ENCODE data around the gene CCDC91.
"Not testable (repeated sequence)": the region's sequence is repeated elsewhere in the genome, so short reads cannot be mapped to it uniquely, and the experiment has no call there.

CCDC91 gene

GRCh38 chr12:28235015-28235414 lies 44.8 kb downstream of the CCDC91 start:
- no peak for DNase-seq

- no peak for DNase-seq
Measured at GRCh38 chr12:28235985-28236384, 45.7 kb downstream of the CCDC91 start.

DNA sequence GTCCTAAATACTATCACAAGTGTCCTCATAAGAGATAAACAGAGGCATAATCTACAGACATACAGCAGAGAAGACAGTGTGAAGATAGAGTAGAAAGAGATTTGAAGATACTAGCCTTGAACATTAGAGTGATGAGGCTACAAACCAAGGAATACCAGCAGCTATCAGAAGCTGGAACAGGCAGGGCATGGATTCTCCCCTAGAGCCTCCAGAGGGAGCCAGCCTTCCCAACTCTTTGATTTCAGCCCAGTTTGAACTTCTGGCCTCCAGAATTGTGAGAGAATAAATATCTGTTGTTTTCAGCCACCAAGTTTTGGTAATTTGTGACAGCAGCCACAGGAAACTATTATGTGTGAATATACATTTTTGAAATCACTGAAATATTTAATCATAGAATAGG lies 47.2 kb downstream of the CCDC91 start:
- DNase-seq: no peak

GRCh38 chr12:28239918-28240317 lies 49.7 kb downstream of the CCDC91 start:
- DNase-seq: no peak

DNA sequence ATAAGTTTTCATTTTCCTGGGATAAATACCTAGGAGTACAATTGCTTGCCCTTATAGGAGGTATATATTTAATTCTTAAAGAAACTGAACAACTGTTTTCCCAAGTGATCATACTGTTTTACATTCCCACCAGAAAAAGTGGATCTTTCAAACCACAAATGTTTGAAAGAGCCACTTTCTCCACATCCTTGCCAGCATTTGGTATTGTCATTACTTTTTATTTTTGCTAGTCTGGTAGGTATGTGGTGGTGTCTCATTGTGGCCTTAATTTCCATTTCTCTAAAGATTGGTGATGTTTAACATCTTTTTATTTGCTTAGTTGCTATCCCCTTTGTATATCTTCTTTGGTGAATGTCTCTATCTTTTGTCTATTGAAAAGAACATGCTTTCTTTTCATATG lies 50.6 kb downstream of the CCDC91 start:
- DNase-seq: no peak

GRCh38 chr12:28242129-28242495 lies 51.9 kb downstream of the CCDC91 start:
- no peak for DNase-seq

- no peak for DNase-seq
Measured at GRCh38 chr12:28242496-28243309, 52.4 kb downstream of the CCDC91 start.

- no peak for DNase-seq
Measured at GRCh38 chr12:28243310-28243633, 53.0 kb downstream of the CCDC91 start.

GRCh38 chr12:28247806-28248205 lies 57.5 kb downstream of the CCDC91 start:
- DNase-seq: no peak

- no peak for DNase-seq
Measured at GRCh38 chr12:28248555-28249145, 58.4 kb downstream of the CCDC91 start.

- DNase-seq: peak; percentile 76
Measured at GRCh38 chr12:28253161-28253641, 62.9 kb downstream of the CCDC91 start.

DNA sequence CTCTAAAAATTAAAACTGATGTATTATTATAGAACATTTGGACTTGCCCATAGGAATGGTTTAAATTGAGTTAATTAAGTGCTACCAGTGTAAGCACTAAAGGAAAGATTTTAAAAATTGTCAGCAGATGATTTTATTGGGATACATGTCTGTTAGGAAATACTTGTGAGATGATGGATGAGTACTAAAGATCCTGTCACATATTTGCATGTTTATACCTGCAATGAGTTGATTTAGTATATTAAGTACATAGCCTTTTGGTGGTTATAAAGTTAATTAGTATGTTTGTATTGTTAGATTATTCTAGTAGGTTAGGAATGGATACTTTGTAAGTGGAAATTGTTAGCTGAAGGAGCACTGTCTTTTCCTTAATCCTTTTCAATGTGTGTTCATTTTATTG lies 67.2 kb downstream of the CCDC91 start:
- no peak for DNase-seq

GRCh38 chr12:28258998-28259397 lies 68.7 kb downstream of the CCDC91 start:
- no peak for DNase-seq

DNA sequence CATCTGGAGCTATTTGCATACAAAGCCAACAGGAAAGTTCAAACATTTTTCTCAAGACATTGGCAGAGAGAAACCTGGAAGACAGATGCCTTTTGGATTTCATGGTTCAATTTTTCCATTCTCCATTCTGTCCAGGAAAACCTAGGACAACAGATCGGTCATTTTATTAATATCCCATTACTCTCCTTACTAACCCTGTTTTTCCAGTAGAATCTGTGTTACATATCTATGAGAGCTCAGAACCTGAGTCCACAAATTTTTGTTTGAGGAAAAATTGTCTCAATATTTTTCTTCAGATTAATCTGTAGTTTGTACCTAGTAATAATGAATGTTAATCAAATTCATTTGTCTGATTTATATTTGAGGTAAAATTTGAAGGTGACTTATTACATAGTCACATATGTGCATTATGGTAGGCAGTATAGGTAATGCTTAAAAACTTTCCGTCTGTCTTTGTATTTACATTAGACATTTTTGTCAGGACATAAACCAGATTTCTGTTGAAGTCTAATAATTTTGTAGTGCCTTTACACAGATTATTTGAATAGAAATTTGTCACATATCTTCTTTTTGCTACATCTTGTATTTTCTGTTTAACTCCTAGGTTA lies 75.3 kb downstream of the CCDC91 start:
- no peak for DNase-seq

GRCh38 chr12:28267920-28268607 lies 77.8 kb downstream of the CCDC91 start:
- not testable (repeated sequence) for DNase-seq

DNA sequence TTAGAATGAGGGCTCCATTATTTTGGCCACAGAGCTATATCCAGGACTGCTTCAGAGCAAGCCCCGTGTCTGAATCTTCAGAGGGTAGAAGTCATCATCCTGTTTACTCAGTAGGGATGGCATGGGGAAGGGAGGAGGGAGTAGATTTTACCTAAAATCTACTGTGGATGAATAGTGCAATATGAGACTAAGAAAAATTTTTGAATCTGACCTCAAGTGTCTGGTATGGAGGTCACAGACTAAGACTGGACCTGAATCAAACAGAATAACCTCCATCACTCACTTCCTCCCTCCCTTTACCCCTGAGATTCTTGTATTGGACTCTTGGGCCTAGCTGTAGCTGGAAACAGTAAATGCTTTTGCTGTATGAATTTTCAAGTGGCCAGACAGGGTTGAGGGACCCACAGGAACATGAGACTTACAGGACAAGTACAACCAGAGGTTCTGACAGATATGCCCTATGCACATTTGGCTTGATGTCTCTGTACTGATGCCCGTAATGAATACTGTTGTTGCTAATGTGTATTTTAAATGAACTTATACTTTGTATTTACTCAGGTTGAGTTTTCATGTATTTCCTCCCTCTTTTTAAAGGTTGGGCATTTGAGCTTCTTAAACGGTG lies 78.5 kb downstream of the CCDC91 start:
- no peak for DNase-seq

- no peak for DNase-seq
Measured at GRCh38 chr12:28269851-28270250, 79.6 kb downstream of the CCDC91 start.

- DNase-seq: no peak
Measured at GRCh38 chr12:28278499-28278898, 88.2 kb downstream of the CCDC91 start.

DNA sequence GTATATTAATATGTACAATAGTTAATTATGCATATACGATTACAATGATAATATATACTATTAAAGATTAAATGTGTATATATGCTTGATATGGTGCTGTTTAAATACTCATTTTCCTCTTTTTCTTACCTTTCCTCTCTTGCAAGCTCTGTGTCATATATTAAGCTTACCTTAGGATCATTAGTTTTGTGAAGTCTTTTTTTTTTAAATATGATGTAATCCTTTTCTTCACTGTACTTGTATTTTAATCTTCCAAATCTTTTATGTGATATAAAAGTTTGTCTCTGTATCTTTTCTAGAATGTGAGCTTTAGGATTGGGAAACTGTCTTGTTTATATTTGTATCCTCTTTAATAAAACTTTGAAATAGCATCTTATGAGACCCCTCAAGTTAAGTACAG lies 88.7 kb downstream of the CCDC91 start:
- DNase-seq: no peak

DNA sequence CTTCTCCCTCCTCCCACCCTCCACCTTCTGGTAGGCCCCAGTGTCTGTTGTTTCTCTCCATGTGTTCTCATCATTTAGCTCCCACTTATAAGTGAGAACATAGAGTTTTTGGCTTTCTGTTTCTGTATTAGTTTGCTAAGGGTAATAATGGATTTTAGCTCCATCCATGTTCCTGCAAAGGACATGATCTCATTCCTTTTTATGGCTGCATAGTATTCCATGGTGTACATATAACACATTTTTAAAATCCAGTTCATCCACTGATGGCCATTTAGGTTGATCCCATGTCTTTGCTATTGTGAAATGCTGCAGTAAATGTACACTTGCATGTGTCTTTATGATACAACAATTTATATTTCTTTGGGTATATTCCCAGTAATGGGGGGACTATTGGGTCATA lies 96.1 kb downstream of the CCDC91 start:
- DNase-seq: no peak

DNA sequence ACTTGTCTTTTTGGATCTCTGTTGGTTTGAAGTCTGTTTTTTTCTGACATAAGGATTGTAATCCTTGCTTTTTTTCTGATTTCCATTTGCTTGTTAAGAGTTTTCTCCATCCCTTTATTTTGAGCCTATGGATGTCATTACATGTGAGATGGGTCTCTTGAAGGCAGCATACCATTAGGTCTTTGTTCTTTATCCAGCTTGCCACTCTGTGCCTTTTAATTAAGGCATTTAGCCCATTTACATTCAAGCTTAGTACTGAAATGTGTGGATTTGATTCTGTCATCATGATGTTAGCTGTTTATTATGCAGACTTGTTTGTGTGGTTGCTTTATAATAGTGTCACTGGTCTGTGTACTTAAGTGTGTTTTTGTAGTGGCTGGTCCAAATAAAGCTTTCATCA lies 100.0 kb downstream of the CCDC91 start:
- no peak for DNase-seq

DNA sequence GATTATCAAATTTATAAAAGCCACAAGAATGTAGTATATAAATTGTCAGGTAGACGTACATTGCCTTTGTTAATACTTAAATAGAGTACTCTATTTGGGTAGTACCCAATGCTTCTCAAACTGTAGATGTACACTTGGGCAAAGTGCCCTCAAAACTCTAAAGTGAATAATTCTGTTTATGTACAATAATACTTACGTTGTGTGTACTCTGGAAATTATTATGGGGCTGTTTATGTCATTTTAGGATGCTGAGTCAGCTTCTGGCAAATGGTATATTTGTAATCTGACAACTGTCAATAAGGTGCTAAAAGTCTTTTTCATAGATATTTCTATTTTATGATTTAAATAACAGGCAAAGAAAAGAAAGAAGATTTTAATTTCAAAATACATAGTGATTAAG lies 102.4 kb downstream of the CCDC91 start:
- DNase-seq: no peak

- DNase-seq: no peak
Measured at GRCh38 chr12:28294300-28294699, 104.0 kb downstream of the CCDC91 start.
